Measurements from ENCODE around the gene PISD.

Gene PISD

GRCh38 chr22:31683181-31684105 is 21.4 kb upstream of the PISD start:
- H4K20me1 ChIP-seq (ENCODE audit: insufficient read depth, low read length, poor library complexity, severe bottlenecking), result no peaks in the 10 kb centered on the region
- H3K4me3 ChIP-seq (ENCODE audit: low read length, poor library complexity, severe bottlenecking), result no peak overlapping the region
- peaks cover 43% of the 10 kb centered on the region; the same call in 1 of the 2 replicates for H3K36me3 ChIP-seq (ENCODE audit: insufficient read depth, low read length)
- H3K4me1 ChIP-seq (ENCODE audit: insufficient read depth, low read length, poor library complexity, severe bottlenecking), result no peaks in the 10 kb centered on the region
- TF ChIP-seq EZH2phosphoT487 (IDR thresholded peaks at IDR 0.05; ENCODE audit: borderline replicate concordance) (no peak), CTCF (conservative IDR thresholded peaks at IDR 0.05; ENCODE audit: low read length) (no peak)
- no peak overlapping the region for H2AFZ ChIP-seq (ENCODE audit: low read length)
- H3K79me2 ChIP-seq (ENCODE audit: insufficient read depth, low read length), result no peaks in the 10 kb centered on the region
- H3K9me3 ChIP-seq (ENCODE audit: insufficient read depth, low read depth, low read length), result no peaks in the 10 kb centered on the region
- no peaks in the 10 kb centered on the region for H3F3A ChIP-seq (ENCODE audit: low read depth)
- H3K4me2 ChIP-seq (ENCODE audit: low read depth, low read length, poor library complexity, severe bottlenecking), result no peak overlapping the region
- no peaks in the 10 kb centered on the region for H3K27me3 ChIP-seq (ENCODE audit: insufficient read depth, low read length, poor library complexity, severe bottlenecking)
- H3K9ac ChIP-seq (ENCODE audit: low read depth, low read length, poor library complexity, severe bottlenecking), result no peak overlapping the region
- no peaks in the 10 kb centered on the region for H3K9me2 ChIP-seq (replicated peaks; ENCODE audit: low read depth, low read length)

- no peaks in the 10 kb centered on the region for H3K9me2 ChIP-seq (replicated peaks; ENCODE audit: low read depth, low read length)
- no peaks in the 10 kb centered on the region for H3K4me1 ChIP-seq (ENCODE audit: insufficient read depth, low read length, poor library complexity, severe bottlenecking)
- H3K4me2 ChIP-seq (ENCODE audit: low read depth, low read length, poor library complexity, severe bottlenecking), result no peak overlapping the region
- no peak overlapping the region for H3K9ac ChIP-seq (ENCODE audit: low read depth, low read length, poor library complexity, severe bottlenecking)
- no peak overlapping the region for H2AFZ ChIP-seq (ENCODE audit: low read length)
- H3K4me3 ChIP-seq (ENCODE audit: low read length, poor library complexity, severe bottlenecking), result no peak overlapping the region
- H3F3A ChIP-seq (ENCODE audit: low read depth), result no peaks in the 10 kb centered on the region
- TF ChIP-seq EZH2phosphoT487 (IDR thresholded peaks at IDR 0.05; ENCODE audit: borderline replicate concordance) (no peak), CTCF (conservative IDR thresholded peaks at IDR 0.05; ENCODE audit: low read length) (no peak)
- peaks cover 38% of the 10 kb centered on the region; the same call in 1 of the 2 replicates for H3K36me3 ChIP-seq (ENCODE audit: insufficient read depth, low read length)
- H3K9me3 ChIP-seq (ENCODE audit: insufficient read depth, low read depth, low read length), result no peaks in the 10 kb centered on the region
- no peaks in the 10 kb centered on the region for H3K79me2 ChIP-seq (ENCODE audit: insufficient read depth, low read length)
- no peaks in the 10 kb centered on the region for H3K27me3 ChIP-seq (ENCODE audit: insufficient read depth, low read length, poor library complexity, severe bottlenecking)
- H4K20me1 ChIP-seq (ENCODE audit: insufficient read depth, low read length, poor library complexity, severe bottlenecking), result no peaks in the 10 kb centered on the region
Measured at GRCh38 chr22:31682751-31683150, 20.7 kb upstream of the PISD start.

- Histone ChIP-seq H3K27me3 (ENCODE audit: insufficient read depth, low read length, poor library complexity, severe bottlenecking) (no peaks in the 10 kb centered on the region), H3K4me3 (ENCODE audit: low read length, poor library complexity, severe bottlenecking) (no peak overlapping the region), H3K4me1 (ENCODE audit: insufficient read depth, low read length, poor library complexity, severe bottlenecking) (no peaks in the 10 kb centered on the region), H3K36me3 (ENCODE audit: insufficient read depth, low read length) (peaks cover 37% of the 10 kb centered on the region; the same call in 1 of the 2 replicates), H4K20me1 (ENCODE audit: insufficient read depth, low read length, poor library complexity, severe bottlenecking) (no peaks in the 10 kb centered on the region), H3K9me3 (ENCODE audit: insufficient read depth, low read depth, low read length) (no peaks in the 10 kb centered on the region), H3K79me2 (ENCODE audit: insufficient read depth, low read length) (no peaks in the 10 kb centered on the region), H3K4me2 (ENCODE audit: low read depth, low read length, poor library complexity, severe bottlenecking) (no peak overlapping the region), H2AFZ (ENCODE audit: low read length) (no peak overlapping the region), H3F3A (ENCODE audit: low read depth) (no peaks in the 10 kb centered on the region), H3K9ac (ENCODE audit: low read depth, low read length, poor library complexity, severe bottlenecking) (no peak overlapping the region), H3K9me2 (replicated peaks; ENCODE audit: low read depth, low read length) (no peaks in the 10 kb centered on the region)
- TF ChIP-seq CTCF (conservative IDR thresholded peaks at IDR 0.05; ENCODE audit: low read length), result no peak
- TF ChIP-seq EZH2phosphoT487 (IDR thresholded peaks at IDR 0.05; ENCODE audit: borderline replicate concordance), result no peak
Measured at GRCh38 chr22:31681349-31682345, 19.6 kb upstream of the PISD start.
